SK-N-SH (cell line): ENCODE results near the gene KIT. TPM values are rescaled to one million over a fixed set of nuclear protein-coding genes. Genes with fewer than 3 reads are reported as not detected.

Experiments
- CTCF ChIA-PET: fragments of 300-600, 350-600 bp; formaldehyde crosslinking; extraction: SDS; loops from one replicate; lab custom pipeline; 2021; lab: Yijun Ruan, JAX
- POLR2A ChIA-PET: fragments of 350-600 bp; sonication (Branson Sonifier 250); formaldehyde crosslinking; extraction: SDS; loops from one replicate; lab custom pipeline; 2020; ENCODE audit warnings: antibody characterized with exemption, inconsistent platforms; lab: Yijun Ruan, JAX
- DNase-seq: peaks from one replicate; pipeline ENCODE4 v3.0.0; 2012
- H2AFZ ChIP-seq: fragments of 200-600 bp; sonication (generic); 2 replicates; pipeline ENCODE4 v1.8.1; 2016; ENCODE audit warnings: antibody characterized with exemption, mild to moderate bottlenecking, low read depth
- H3F3A ChIP-seq: fragments of 200-600 bp; sonication (generic); replicated peaks from 2 replicates; pipeline ENCODE3; 2016; ENCODE audit warnings: antibody characterized with exemption, mild to moderate bottlenecking; ENCODE audit not compliant: insufficient read depth
- H3K27ac ChIP-seq, 2 experiments: fragments of 200-500 bp in 1 of 2; fragments of 200-600 bp in 1 of 2; sonication (Bioruptor generic) in 1 of 2; sonication (generic), shearing (Covaris generic) in 1 of 2; 2 replicates each; pipeline versions ENCODE4 v1.5.1 to v1.6.1; 2014 to 2016; ENCODE audit warnings: low read depth in 2 of 2, inconsistent platforms in 1 of 2, low read length in 1 of 2, mild to moderate bottlenecking in 1 of 2, mixed read lengths in 1 of 2
- H3K27me3 ChIP-seq: fragments of 200-600 bp; sonication (generic), shearing (Covaris generic); 2 replicates; pipeline ENCODE4 v1.6.1; 2016; ENCODE audit warnings: mixed run types; ENCODE audit not compliant: insufficient read depth
- H3K36me3 ChIP-seq, 2 experiments: fragments of 200-500 bp in 1 of 2; fragments of 200-600 bp in 1 of 2; sonication (Bioruptor generic) in 1 of 2; sonication (generic) in 1 of 2; replicated peaks in 1 of 2; 2 replicates each; pipeline versions ENCODE3 to v1.5.1; 2014 to 2016; ENCODE audit warnings: low read length in 1 of 2, mild to moderate bottlenecking in 1 of 2; ENCODE audit not compliant: insufficient read depth in 2 of 2, control insufficient read depth in 1 of 2
- H3K4me1 ChIP-seq, 2 experiments: fragments of 200-500 bp in 1 of 2; fragments of 200-600 bp in 1 of 2; sonication (Bioruptor generic) in 1 of 2; sonication (generic), shearing (Covaris generic) in 1 of 2; 2 replicates each; pipeline versions ENCODE4 v1.5.1 to v1.6.1; 2014 to 2016; ENCODE audit warnings: low read depth in 1 of 2, low read length in 1 of 2, mixed run types in 1 of 2; ENCODE audit not compliant: insufficient read depth in 2 of 2, control insufficient read depth in 1 of 2
- H3K4me2 ChIP-seq: fragments of 200-600 bp; sonication (generic), shearing (Covaris generic); 2 replicates; pipeline ENCODE4 v1.6.1; 2017; ENCODE audit warnings: mixed run types
- H3K4me3 ChIP-seq, 2 experiments: fragments of 200-500 bp in 1 of 2; fragments of 200-600 bp in 1 of 2; sonication (Bioruptor generic) in 1 of 2; sonication (generic), shearing (Covaris generic) in 1 of 2; 2 replicates each; pipeline versions ENCODE4 v1.5.1 to v1.8.1; 2014 to 2016; ENCODE audit warnings: low read depth in 2 of 2, inconsistent platforms in 1 of 2, low read length in 1 of 2, mild to moderate bottlenecking in 1 of 2, mixed read lengths in 1 of 2, moderate library complexity in 1 of 2
- H3K79me2 ChIP-seq: fragments of 200-600 bp; sonication (generic); 2 replicates; pipeline ENCODE4 v1.8.1; 2017; ENCODE audit warnings: mild to moderate bottlenecking; ENCODE audit not compliant: insufficient read depth
- H3K9ac ChIP-seq: fragments of 200-600 bp; sonication (generic); 2 replicates; pipeline ENCODE4 v1.6.1; 2017; ENCODE audit warnings: mixed run types
- H3K9me2 ChIP-seq: fragments of 200-600 bp; sonication (generic); 2 replicates; pipeline ENCODE4 v1.6.1; 2017; ENCODE audit warnings: mixed run types
- H3K9me3 ChIP-seq: fragments of 200-600 bp; sonication (generic); 2 replicates; pipeline ENCODE4 v1.6.1; 2017; ENCODE audit warnings: mixed run types, mild to moderate bottlenecking, moderate library complexity
- H4K20me1 ChIP-seq: fragments of 200-600 bp; sonication (generic); 2 replicates; pipeline ENCODE4 v1.6.1; 2017; ENCODE audit warnings: mild to moderate bottlenecking, mixed run types; ENCODE audit not compliant: insufficient read depth
- CHD2 ChIP-seq: fragments of 150-350 bp; IDR thresholded peaks from 2 replicates; pipeline ENCODE4 v1.6.1; 2018; ENCODE audit warnings: low read length; ENCODE audit not compliant: partially characterized antibody
- CTCF ChIP-seq: fragments of 200-600 bp; sonication (generic); IDR thresholded peaks from 2 replicates; pipeline ENCODE4 v1.6.1; 2017; ENCODE audit warnings: antibody characterized with exemption, mild to moderate bottlenecking, moderate library complexity
- FOSL2 ChIP-seq: IDR thresholded peaks from 2 replicates; pipeline ENCODE4 v1.4.0; 2012; ENCODE audit warnings: low read depth, mild to moderate bottlenecking, moderate library complexity, borderline replicate concordance
- FOXJ3 ChIP-seq: sonication (generic); formaldehyde crosslinking; IDR thresholded peaks from 2 replicates; pipeline ENCODE4 v1.5.1; 2020; ENCODE audit warnings: mild to moderate bottlenecking, missing genetic modification reagents
- MAX ChIP-seq: IDR thresholded peaks from 2 replicates; pipeline ENCODE4 v1.4.0; 2012; ENCODE audit warnings: low read depth
- MXI1 ChIP-seq: IDR thresholded peaks from 2 replicates; pipeline ENCODE4 v1.6.1; 2012; ENCODE audit warnings: mild to moderate bottlenecking, low read depth, low read length, improper control_type of control experiment
- NFIC ChIP-seq: IDR thresholded peaks from 2 replicates; pipeline ENCODE4 v1.4.0; 2012; ENCODE audit warnings: borderline replicate concordance
- POLR2AphosphoS5 ChIP-seq: IDR thresholded peaks from 2 replicates; pipeline ENCODE4 v1.6.1; 2012; ENCODE audit warnings: low read depth, low read length
- SIN3A ChIP-seq: IDR thresholded peaks from 2 replicates; pipeline ENCODE4 v1.6.1; 2012; ENCODE audit warnings: low read depth, mild to moderate bottlenecking, low read length, moderate library complexity, borderline replicate concordance
- SMC3 ChIP-seq: IDR thresholded peaks from 2 replicates; pipeline ENCODE4 v1.6.1; 2012; ENCODE audit warnings: low read depth, low read length, improper control_type of control experiment
- TAF1 ChIP-seq: IDR thresholded peaks from 2 replicates; pipeline ENCODE4 v1.6.1; 2012; ENCODE audit warnings: low read depth, mild to moderate bottlenecking, low read length, moderate library complexity, borderline replicate concordance
- TCF12 ChIP-seq: IDR thresholded peaks from 2 replicates; pipeline ENCODE4 v1.4.0; 2012
- TEAD4 ChIP-seq: IDR thresholded peaks from 2 replicates; pipeline ENCODE4 v1.4.0; 2012; ENCODE audit warnings: mild to moderate bottlenecking, borderline replicate concordance; ENCODE audit not compliant: insufficient read depth
- USF1 ChIP-seq: IDR thresholded peaks from 2 replicates; pipeline ENCODE4 v1.4.0; 2012; ENCODE audit warnings: low read depth, borderline replicate concordance
- WGBS: methylation state at CpG from one replicate; pipeline ENCODE4 v1.1.6; 2017; ENCODE audit warnings: low lambda C conversion rate; 5-methylcytosine and 5-hydroxymethylcytosine counted together
- polyA plus RNA-seq, 3 experiments: library from polyadenylated mRNA; depleted of rRNA; stranded (reverse); fragments of >200 nt; gene quantifications; 2 replicates each; pipeline ENCODE4 v1.2.3, GENCODE V29; 2012
- TF ChIP-seq, protein P1 (sequence below): IDR thresholded peaks from 2 replicates; pipeline ENCODE4; 2012
- TF ChIP-seq, protein P2 (sequence below): fragments of 150-350 bp; IDR thresholded peaks from 2 replicates; pipeline ENCODE4 v1.6.1; 2016; ENCODE audit warnings: mild to moderate bottlenecking, low read depth, low read length
- TF ChIP-seq, protein P3 (sequence below): IDR thresholded peaks from 2 replicates; pipeline ENCODE4 v1.6.1; 2012; ENCODE audit warnings: mild to moderate bottlenecking, low read depth, low read length, moderate library complexity

Gene KIT
- polyA plus RNA-seq, 1 of the 3 experiments (the other 2 are of a cell fraction), result 0.79 TPM

DNA sequence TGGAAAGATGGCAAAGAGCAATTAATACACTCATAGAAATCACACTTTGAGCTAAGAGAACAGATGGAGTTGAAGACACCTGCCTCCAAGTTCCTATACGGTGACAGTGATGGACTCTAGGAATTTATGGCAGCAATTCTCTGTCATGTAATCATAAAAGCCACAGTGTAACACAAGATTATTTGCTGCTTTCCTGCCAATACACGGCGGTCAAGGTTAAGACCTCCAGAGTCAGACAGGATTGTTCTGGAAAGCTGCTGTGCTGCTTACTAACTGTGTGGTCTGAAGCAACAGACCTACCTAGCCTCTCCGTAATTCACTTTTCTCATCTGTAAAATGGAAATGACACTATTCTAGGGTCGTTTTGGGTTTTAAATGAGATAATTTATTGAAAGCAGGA, 14.6 kb upstream of the KIT start (continued):
- TF ChIP-seq, protein P1, sequence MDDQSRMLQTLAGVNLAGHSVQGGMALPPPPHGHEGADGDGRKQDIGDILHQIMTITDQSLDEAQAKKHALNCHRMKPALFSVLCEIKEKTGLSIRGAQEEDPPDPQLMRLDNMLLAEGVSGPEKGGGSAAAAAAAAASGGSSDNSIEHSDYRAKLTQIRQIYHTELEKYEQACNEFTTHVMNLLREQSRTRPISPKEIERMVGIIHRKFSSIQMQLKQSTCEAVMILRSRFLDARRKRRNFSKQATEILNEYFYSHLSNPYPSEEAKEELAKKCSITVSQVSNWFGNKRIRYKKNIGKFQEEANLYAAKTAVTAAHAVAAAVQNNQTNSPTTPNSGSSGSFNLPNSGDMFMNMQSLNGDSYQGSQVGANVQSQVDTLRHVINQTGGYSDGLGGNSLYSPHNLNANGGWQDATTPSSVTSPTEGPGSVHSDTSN, result no peak
- TF ChIP-seq FOSL2, result no peak
- TF ChIP-seq, protein P2, sequence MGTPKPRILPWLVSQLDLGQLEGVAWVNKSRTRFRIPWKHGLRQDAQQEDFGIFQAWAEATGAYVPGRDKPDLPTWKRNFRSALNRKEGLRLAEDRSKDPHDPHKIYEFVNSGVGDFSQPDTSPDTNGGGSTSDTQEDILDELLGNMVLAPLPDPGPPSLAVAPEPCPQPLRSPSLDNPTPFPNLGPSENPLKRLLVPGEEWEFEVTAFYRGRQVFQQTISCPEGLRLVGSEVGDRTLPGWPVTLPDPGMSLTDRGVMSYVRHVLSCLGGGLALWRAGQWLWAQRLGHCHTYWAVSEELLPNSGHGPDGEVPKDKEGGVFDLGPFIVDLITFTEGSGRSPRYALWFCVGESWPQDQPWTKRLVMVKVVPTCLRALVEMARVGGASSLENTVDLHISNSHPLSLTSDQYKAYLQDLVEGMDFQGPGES, result no peak
- TF ChIP-seq FOXJ3 (CRISPR knock-in tag), result no peak
- no peak for TF ChIP-seq NFIC
- TF ChIP-seq CHD2, result no peak
- TF ChIP-seq MAX, result no peak

GRCh38 chr4:54643958-54644751, 13.6 kb upstream of the KIT start:
- Histone ChIP-seq H3K79me2 (no peaks in the 10 kb centered on the region), H3K9me2 (no peaks in the 10 kb centered on the region), H3K4me1 (no peaks in the 10 kb centered on the region), H3K4me3 (no peak overlapping the region), H4K20me1 (no peaks in the 10 kb centered on the region), H3K27ac (no peak overlapping the region), H3K4me2 (no peak overlapping the region), H3K9ac (no peak overlapping the region), H3K36me3 (no peaks in the 10 kb centered on the region), H3K9me3 (no peaks in the 10 kb centered on the region), H3F3A (no peaks in the 10 kb centered on the region), H2AFZ (no peak overlapping the region), H3K27me3 (no peaks in the 10 kb centered on the region)
- CTCF ChIA-PET, result interaction anchor here (1.1 kb wide), 1 partner anchor 15 kb away, joined by 5 read pairs; no protein-coding TSS in a partner anchor
- TF ChIP-seq FOSL2 (no peak), MXI1 (no peak), POLR2AphosphoS5 (no peak), SIN3A (no peak), TCF12 (no peak), CTCF (no peak), SMC3 (no peak), CHD2 (no peak), TEAD4 (no peak), USF1 (no peak), TAF1 (no peak)
- TF ChIP-seq, protein P2, result no peak
- TF ChIP-seq, protein P3, sequence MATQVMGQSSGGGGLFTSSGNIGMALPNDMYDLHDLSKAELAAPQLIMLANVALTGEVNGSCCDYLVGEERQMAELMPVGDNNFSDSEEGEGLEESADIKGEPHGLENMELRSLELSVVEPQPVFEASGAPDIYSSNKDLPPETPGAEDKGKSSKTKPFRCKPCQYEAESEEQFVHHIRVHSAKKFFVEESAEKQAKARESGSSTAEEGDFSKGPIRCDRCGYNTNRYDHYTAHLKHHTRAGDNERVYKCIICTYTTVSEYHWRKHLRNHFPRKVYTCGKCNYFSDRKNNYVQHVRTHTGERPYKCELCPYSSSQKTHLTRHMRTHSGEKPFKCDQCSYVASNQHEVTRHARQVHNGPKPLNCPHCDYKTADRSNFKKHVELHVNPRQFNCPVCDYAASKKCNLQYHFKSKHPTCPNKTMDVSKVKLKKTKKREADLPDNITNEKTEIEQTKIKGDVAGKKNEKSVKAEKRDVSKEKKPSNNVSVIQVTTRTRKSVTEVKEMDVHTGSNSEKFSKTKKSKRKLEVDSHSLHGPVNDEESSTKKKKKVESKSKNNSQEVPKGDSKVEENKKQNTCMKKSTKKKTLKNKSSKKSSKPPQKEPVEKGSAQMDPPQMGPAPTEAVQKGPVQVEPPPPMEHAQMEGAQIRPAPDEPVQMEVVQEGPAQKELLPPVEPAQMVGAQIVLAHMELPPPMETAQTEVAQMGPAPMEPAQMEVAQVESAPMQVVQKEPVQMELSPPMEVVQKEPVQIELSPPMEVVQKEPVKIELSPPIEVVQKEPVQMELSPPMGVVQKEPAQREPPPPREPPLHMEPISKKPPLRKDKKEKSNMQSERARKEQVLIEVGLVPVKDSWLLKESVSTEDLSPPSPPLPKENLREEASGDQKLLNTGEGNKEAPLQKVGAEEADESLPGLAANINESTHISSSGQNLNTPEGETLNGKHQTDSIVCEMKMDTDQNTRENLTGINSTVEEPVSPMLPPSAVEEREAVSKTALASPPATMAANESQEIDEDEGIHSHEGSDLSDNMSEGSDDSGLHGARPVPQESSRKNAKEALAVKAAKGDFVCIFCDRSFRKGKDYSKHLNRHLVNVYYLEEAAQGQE, result no peak
- no peak for DNase-seq
- WGBS, result 54% methylated on average over 6 of the region's 6 CpGs
- POLR2A ChIA-PET, result no interaction called here
